Measurements from ENCODE around the gene PTPN21. TPM values are rescaled to one million over a fixed set of nuclear protein-coding genes. Genes with fewer than 3 reads are reported as not detected.

The PTPN21 gene
- total RNA-seq, 1 donor from 2014 or later: 6.1 TPM

Small RNA genes lying within 50 kb of the gene (small RNA-seq; reads per million reads assigned to genes)
- not detected for gene RNU4-22P

Other genes starting within 250 kb of the PTPN21 start
- 11.8 TPM for gene KCNK10, start 231.7 kb downstream of the PTPN21 start, total RNA-seq
- gene SPATA7, start 169.3 kb downstream of the PTPN21 start, total RNA-seq: 102 TPM
- 84.8 TPM for gene ZC3H14, start 8.0 kb upstream of the PTPN21 start, total RNA-seq
- 32.6 TPM for gene EML5, start 237.9 kb upstream of the PTPN21 start, total RNA-seq

All from frontal cortex (tissue), 1 donor.